GM12878 (cell line): Measurements from ENCODE around the gene NOC2L. TPM values are rescaled to one million over a fixed set of nuclear protein-coding genes. Genes with fewer than 3 reads are reported as not detected.

Experiments
- ELK1 ChIP-seq: IDR thresholded peaks from 2 replicates; pipeline ENCODE4 v1.6.1; 2012; ENCODE audit warnings: low read depth, low read length, improper control_type of control experiment
- HDAC6 ChIP-seq: fragments of 200-600 bp; sonication (generic); IDR thresholded peaks from one replicate; pipeline ENCODE4 v1.8.0; 2017; ENCODE audit warnings: antibody characterized with exemption; ENCODE audit not compliant: unreplicated experiment
- IRF4 ChIP-seq: IDR thresholded peaks from 2 replicates; pipeline ENCODE4 v1.6.1; 2011; ENCODE audit warnings: low read depth, low read length
- KDM1A ChIP-seq: fragments of 200-600 bp; sonication (generic); IDR thresholded peaks from 2 replicates; pipeline ENCODE4 v1.6.1; 2016; ENCODE audit warnings: borderline replicate concordance
- MXI1 ChIP-seq: fragments of 150-350 bp; IDR thresholded peaks from 2 replicates; pipeline ENCODE4 v1.6.1; 2011; ENCODE audit warnings: low read depth, mild to moderate bottlenecking, inconsistent platforms, low read length, improper control_type of control experiment
- POLR2A ChIP-seq: IDR thresholded peaks from 2 replicates; pipeline ENCODE4 v1.6.1; 2011; ENCODE audit warnings: low read depth, mild to moderate bottlenecking, low read length
- POLR2AphosphoS2 ChIP-seq: IDR thresholded peaks from 2 replicates; pipeline ENCODE4 v1.6.1; 2011; ENCODE audit warnings: low read depth, mild to moderate bottlenecking, low read length, improper control_type of control experiment, moderate library complexity
- SKIL ChIP-seq: fragments of 450-650 bp; IDR thresholded peaks from 2 replicates; pipeline ENCODE4 v1.6.1; 2017; ENCODE audit warnings: mild to moderate bottlenecking, low read depth, inconsistent platforms; ENCODE audit not compliant: poor library complexity, severe bottlenecking
- TCF12 ChIP-seq: IDR thresholded peaks from 2 replicates; pipeline ENCODE4 v1.6.1; 2011; ENCODE audit warnings: low read depth, mild to moderate bottlenecking, low read length
- polyA plus RNA-seq, 11 experiments: library from polyadenylated mRNA; depleted of rRNA in 4 of 11; unstranded in 6 of 11; stranded (reverse) in 5 of 11; fragments of >200 nt; fragmentation: Nextera tagmentation in 4 of 11; fragmentation: Illumina TruSeq in 1 of 11; extraction: Ambion mirVana in 4 of 11; extraction: Trizol in 1 of 11; gene quantifications; 1 replicate in 1 of 11; 2 replicates in 10 of 11; pipeline versions ENCODE4 v1.2.1 to v1.2.3, GENCODE V29; 2011 to 2016; ENCODE audit warnings: inconsistent platforms in 2 of 11, missing spikeins in 2 of 11, low read depth in 1 of 11
- total RNA-seq, 4 experiments: library from RNA; depleted of rRNA in 3 of 4; stranded (reverse); fragments of >200 nt in 3 of 4; fragmentation: Illumina TruSeq in 1 of 4; extraction: Trizol in 1 of 4; gene quantifications; 2 replicates each; pipeline versions ENCODE4 v1.2.1 to v1.2.3, GENCODE V29; 2013 to 2021
- TF ChIP-seq, protein P1 (sequence below): IDR thresholded peaks from 2 replicates; pipeline ENCODE4 v1.6.1; 2012; ENCODE audit warnings: low read depth, low read length, improper control_type of control experiment
- TF ChIP-seq, protein P2 (sequence below): IDR thresholded peaks from 2 replicates; pipeline ENCODE4 v1.6.1; 2011; ENCODE audit warnings: mild to moderate bottlenecking, low read depth, low read length, moderate library complexity; ENCODE audit not compliant: insufficient replicate concordance
- TF ChIP-seq, protein P3 (sequence below): IDR thresholded peaks from 2 replicates; pipeline ENCODE4 v1.6.1; 2011; ENCODE audit warnings: low read depth, mild to moderate bottlenecking, low read length, moderate library complexity, borderline replicate concordance; ENCODE audit errors: extremely low read depth

Gene NOC2L
- total and polyA plus RNA-seq, 10 of the 15 experiments (the other 5 are each of a cell fraction or from before 2014, with no cell fraction given) = 1.3 to 171 (median 64.3) TPM

GRCh38 chr1:905811-906599 lies 53.1 kb downstream of the NOC2L start (continued):
- TF ChIP-seq, protein P1, sequence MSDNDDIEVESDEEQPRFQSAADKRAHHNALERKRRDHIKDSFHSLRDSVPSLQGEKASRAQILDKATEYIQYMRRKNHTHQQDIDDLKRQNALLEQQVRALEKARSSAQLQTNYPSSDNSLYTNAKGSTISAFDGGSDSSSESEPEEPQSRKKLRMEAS = no peak
- TF ChIP-seq POLR2A = no peak
- TF ChIP-seq MXI1 = no peak
- no peak for TF ChIP-seq POLR2AphosphoS2
- no peak for TF ChIP-seq ELK1
- no peak for TF ChIP-seq TCF12
- TF ChIP-seq KDM1A = no peak
- TF ChIP-seq, protein P2, sequence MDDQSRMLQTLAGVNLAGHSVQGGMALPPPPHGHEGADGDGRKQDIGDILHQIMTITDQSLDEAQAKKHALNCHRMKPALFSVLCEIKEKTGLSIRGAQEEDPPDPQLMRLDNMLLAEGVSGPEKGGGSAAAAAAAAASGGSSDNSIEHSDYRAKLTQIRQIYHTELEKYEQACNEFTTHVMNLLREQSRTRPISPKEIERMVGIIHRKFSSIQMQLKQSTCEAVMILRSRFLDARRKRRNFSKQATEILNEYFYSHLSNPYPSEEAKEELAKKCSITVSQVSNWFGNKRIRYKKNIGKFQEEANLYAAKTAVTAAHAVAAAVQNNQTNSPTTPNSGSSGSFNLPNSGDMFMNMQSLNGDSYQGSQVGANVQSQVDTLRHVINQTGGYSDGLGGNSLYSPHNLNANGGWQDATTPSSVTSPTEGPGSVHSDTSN = no peak
- TF ChIP-seq HDAC6 = no peak
- TF ChIP-seq SKIL = no peak
- TF ChIP-seq, protein P3, sequence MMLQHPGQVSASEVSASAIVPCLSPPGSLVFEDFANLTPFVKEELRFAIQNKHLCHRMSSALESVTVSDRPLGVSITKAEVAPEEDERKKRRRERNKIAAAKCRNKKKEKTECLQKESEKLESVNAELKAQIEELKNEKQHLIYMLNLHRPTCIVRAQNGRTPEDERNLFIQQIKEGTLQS = no peak
- no peak for TF ChIP-seq IRF4
